ENCODE results near the gene TECPR2. TPM values are rescaled to one million over a fixed set of nuclear protein-coding genes. Genes with fewer than 3 reads are reported as not detected.

Gene TECPR2
- total RNA-seq, 1 donor from 2014 or later, result 12.0 TPM

DNA sequence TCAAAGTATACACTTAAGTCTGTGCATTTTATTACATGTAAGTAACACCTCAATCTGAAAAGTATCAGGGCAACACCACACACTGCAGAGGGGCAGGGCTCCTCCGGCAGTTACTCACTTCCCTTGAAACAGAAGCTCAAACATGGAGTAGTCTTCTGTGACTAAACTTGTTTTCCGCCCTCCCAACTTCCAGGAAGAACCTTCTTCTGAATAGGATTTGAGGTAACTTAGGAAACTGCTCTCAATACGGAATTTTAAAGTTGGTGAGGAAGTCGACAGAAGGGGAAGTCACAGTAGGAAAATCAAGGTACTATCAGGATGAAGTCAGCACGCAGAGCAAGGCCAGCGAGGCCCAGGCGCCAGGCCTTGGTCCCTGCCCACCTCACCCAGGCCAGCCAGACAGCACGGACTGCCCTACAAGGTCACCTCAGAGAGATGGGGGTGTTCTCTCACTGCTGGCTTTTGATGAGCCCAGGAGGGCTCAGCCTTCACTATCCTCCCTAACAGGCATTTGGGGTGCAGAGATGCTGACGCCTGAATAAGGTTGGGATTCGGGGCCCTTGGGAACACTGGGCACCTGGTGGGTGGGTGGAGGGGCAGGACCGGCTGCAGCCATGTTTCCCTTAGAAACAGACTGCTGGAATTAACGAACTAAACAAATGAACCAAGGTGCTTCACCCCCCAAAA lies 141.0 kb downstream of the TECPR2 start:
- H3K36me3 ChIP-seq, result peaks cover 0 to 3% of the 10 kb centered on the region in 2 donors
- intact Hi-C loops (cut with DNase I), result no loop called here
- no peak for DNase-seq (ENCODE audit: extremely low spot score in 2 of 2)
- no peak overlapping the region for H3K27ac ChIP-seq
- no peak for TF ChIP-seq POLR2A (IDR thresholded peaks at IDR 0.05)
- TF ChIP-seq, protein P1, sequence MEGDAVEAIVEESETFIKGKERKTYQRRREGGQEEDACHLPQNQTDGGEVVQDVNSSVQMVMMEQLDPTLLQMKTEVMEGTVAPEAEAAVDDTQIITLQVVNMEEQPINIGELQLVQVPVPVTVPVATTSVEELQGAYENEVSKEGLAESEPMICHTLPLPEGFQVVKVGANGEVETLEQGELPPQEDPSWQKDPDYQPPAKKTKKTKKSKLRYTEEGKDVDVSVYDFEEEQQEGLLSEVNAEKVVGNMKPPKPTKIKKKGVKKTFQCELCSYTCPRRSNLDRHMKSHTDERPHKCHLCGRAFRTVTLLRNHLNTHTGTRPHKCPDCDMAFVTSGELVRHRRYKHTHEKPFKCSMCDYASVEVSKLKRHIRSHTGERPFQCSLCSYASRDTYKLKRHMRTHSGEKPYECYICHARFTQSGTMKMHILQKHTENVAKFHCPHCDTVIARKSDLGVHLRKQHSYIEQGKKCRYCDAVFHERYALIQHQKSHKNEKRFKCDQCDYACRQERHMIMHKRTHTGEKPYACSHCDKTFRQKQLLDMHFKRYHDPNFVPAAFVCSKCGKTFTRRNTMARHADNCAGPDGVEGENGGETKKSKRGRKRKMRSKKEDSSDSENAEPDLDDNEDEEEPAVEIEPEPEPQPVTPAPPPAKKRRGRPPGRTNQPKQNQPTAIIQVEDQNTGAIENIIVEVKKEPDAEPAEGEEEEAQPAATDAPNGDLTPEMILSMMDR (IDR thresholded peaks at IDR 0.05), result no peak
- TF ChIP-seq POLR2AphosphoS5 (IDR thresholded peaks at IDR 0.05; ENCODE audit: insufficient read depth in 1 of 2, low read depth in 1 of 2), result no peak
- H3K9me3 ChIP-seq, result no peaks in the 10 kb centered on the region
- no peak overlapping the region for H3K4me3 ChIP-seq
- H3K4me1 ChIP-seq, result peaks cover 21% of the 10 kb centered on the region
- H3K27me3 ChIP-seq, result no peaks in the 10 kb centered on the region

- Histone ChIP-seq H3K9me3 (no peaks in the 10 kb centered on the region), H3K36me3 (no peaks in the 10 kb centered on the region), H3K4me1 (peaks cover 17% of the 10 kb centered on the region), H3K27ac (no peak overlapping the region), H3K27me3 (no peaks in the 10 kb centered on the region), H3K4me3 (no peak overlapping the region)
- no peak for TF ChIP-seq POLR2A (IDR thresholded peaks at IDR 0.05)
- TF ChIP-seq POLR2AphosphoS5 (IDR thresholded peaks at IDR 0.05; ENCODE audit: insufficient read depth in 1 of 2, low read depth in 1 of 2), result no peak
- TF ChIP-seq, protein P1 (IDR thresholded peaks at IDR 0.05), result no peak
- intact Hi-C loops (cut with DNase I), result no loop called here
- no peak for DNase-seq (ENCODE audit: extremely low spot score in 2 of 2)
Measured at GRCh38 chr14:102504328-102504999, 141.7 kb downstream of the TECPR2 start.

DNA sequence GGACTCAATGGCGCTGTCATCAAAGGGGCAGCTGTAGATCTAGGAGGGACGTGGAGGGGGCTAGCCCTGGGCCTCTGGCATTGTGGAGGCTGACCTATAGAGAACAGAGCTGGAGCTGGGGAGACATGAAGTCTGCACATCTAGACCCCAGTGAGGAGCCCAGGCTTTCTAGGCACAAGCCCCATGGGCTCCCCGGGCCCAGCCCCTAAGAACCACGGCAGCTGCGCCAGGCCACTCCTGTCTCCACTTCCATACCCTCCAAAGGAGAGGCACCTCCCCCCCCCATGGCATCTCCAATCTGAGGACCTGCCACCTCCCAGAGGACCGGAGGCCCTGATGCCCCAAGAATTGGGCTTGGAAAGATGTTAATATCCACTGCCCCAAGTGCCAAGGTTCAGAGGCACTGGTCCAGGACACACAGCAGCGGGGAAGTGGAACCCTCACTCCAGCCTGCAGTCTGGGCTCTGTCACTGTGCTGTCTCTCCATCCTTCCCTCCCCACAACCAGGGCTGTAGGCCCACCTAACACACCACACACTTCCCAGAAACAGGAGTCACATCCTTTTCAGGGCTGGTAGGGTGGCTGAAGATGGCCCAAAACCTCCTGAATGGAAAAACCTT lies 142.4 kb downstream of the TECPR2 start:
- no peak overlapping the region for H3K4me3 ChIP-seq
- no peak for DNase-seq (ENCODE audit: extremely low spot score in 2 of 2)
- intact Hi-C loops (cut with DNase I), result no loop called here
- H3K27me3 ChIP-seq, result no peaks in the 10 kb centered on the region
- H3K27ac ChIP-seq, result no peak overlapping the region
- peaks cover 12% of the 10 kb centered on the region for H3K4me1 ChIP-seq
- no peaks in the 10 kb centered on the region for H3K9me3 ChIP-seq
- no peaks in the 10 kb centered on the region for H3K36me3 ChIP-seq
- TF ChIP-seq POLR2A (IDR thresholded peaks at IDR 0.05) (no peak), POLR2AphosphoS5 (IDR thresholded peaks at IDR 0.05; ENCODE audit: insufficient read depth in 1 of 2, low read depth in 1 of 2) (no peak)
- TF ChIP-seq, protein P1 (IDR thresholded peaks at IDR 0.05), result no peak

DNA sequence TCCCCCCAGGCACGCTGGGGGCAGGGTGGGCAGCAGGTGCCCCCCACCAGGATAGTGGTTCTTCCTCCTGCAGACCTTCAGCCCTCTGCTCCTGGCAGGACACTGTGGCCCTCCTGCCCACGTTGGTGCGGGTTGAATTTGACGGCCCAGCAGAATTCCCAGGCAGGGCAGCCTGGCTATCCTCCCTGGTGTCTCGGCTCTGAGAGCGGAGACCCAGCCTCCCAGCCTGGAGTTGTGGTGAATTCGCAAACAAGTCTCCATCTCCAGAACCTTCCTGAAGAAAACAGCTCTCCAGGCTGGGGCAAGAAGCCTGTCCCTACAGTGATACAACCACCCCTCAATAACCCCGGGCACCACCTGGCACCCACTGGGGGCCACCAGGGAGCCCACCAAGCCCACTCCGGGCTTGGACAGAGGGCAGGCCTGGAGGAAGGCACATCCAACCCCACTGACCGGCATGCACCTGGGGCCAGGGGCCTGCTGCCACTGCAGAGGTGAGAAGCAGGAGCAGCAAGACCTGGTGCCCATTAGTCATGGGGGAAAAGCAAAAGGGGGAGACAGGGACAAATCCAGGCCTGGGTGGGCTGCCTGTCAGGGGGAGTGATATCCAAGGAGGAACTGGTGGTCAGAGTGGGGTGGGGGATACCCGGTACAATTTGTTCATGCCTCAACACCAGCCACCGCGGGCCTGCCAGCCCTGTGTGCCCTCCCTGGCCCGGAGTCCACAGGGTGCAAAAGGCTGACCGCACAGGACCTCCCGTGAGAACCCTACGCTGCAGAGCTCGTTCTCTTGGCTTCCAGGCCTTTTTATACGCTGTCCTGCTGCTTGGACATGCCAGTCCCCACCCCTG lies 143.3 kb downstream of the TECPR2 start:
- H3K36me3 ChIP-seq, result no peaks in the 10 kb centered on the region
- H3K27ac ChIP-seq, result no peak overlapping the region
- TF ChIP-seq POLR2AphosphoS5 (IDR thresholded peaks at IDR 0.05; ENCODE audit: insufficient read depth in 1 of 2, low read depth in 1 of 2) (no peak), POLR2A (IDR thresholded peaks at IDR 0.05) (no peak)
- TF ChIP-seq, protein P1 (IDR thresholded peaks at IDR 0.05), result no peak
- DNase-seq (ENCODE audit: extremely low spot score in 2 of 2), result no peak
- H3K4me3 ChIP-seq, result no peak overlapping the region
- no peaks in the 10 kb centered on the region for H3K9me3 ChIP-seq
- H3K4me1 ChIP-seq, result peaks cover 12% of the 10 kb centered on the region
- intact Hi-C loops (cut with DNase I), result no loop called here
- no peaks in the 10 kb centered on the region for H3K27me3 ChIP-seq
